Glomerular visceral epithelial cell (primary cell): ENCODE results near the gene CD300C.
A peak's percentile ranks its signal among the peaks of the same experiment; 100 is the strongest.
"Not testable (repeated sequence)": the region's sequence is repeated elsewhere in the genome, so short reads cannot be mapped to it uniquely, and the experiment has no call there.

ENCODE experiments used
- DNase-seq: peaks from one replicate; pipeline ENCODE4 v3.0.0-alpha.2; 2016; ENCODE audit errors: extremely low spot score

The CD300C gene

DNA sequence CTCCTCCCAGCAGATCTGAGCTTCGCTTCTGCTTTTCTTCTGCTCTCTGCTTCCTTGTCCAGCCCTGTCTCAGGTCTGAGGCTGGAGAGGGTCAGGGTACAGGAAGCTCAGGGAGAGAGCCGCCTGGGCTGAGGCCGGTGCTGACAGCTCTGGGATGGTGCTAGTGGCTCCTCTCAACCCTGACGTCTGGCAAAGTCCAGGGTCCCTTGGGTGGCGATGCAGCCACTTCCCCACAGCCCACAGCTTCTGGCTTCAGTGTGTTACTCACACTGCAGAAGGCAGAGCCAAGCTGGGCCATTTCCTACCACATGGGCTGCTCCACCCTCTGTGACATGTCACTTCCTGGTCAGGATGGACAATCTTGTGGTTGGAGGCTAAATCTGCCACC lies at the start of gene CD300C:
TSS of gene CD300C (minus strand) at position 273 of the 388 bp plus-strand sequence. CDS start 333 bp downstream, outside the sequence.
- no peak for DNase-seq

DNA sequence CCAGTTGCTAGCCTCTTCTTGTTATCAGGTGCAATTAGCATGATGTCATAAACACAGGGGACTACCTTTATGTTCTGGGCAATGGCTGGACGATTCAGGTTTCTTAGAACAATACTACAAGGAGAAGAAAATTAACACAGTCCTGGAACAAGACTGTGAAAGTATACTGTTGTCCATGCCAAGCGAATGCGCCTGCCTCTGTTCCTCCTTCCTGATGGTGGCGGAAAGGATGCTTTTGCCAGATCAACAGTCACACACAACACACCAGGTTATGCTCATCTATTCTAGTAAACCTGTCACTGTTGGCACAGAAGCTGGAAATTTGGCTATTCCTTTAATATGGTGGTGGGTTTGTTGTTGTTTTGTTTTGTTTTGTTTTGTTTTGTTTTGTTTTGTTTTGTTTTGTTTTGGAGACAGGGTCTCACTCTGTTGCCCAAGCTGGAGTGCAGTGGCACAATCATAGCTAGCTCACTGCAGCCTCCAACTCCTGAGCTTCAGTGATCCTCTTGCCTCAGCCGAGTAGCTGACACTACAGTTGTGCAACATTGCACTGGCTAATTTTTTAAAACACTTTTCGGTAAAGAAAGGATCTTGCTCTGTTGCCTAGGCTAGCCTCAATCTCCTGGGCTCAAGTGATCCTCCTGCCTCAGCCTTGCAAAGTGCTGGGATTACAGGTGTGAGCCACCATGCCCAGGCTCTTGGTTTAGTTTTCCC lies 49.3 kb upstream of the CD300C start:
- no peak for DNase-seq

DNA sequence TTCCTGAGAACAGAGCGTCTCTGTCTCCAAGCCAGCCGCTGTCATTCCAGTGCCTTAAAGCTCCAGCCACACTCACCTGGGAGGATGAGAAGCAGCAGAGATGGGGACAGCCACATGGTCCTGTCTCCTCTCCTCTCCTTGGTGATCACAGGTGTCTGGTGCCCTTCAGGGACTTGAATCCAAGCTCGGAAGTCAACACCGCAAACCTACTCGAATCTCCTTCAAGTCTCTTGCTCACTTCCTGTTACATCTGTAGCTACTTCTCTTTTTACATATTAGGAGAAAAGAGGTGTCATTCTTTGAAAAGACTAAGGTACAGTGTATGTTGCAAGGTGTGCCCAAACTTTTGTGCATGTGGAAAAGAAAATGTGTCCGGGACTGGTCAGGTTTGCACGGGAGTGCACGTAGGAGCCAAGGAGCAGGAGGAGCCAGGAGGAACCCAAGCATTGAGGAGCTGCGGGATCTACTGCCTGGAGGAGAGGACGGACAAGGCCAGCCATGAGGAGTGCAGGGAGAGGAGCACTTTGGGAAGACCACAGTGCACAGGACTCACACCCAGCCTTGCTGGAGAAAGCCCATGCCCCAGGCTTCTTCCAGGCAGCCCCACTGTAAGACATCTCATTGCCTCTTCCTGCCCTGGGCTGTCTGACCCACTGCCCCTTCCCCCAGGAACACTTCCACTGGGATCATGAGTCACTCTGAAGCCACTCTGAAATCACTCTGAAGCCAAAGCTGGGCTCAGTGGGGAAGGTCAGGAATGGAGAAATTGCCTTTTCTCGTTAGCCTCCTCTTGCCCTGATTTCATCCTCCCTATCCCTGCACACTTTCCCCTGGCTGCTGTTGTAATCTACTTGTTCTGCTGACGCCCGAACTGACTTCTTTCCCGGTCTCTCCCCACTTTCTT lies 46.4 kb upstream of the CD300C start, which contains the start of gene CD300LD:
TSS of gene CD300LD (minus strand) at position 197 of the 904 bp plus-strand sequence. CDS start at position 116, 81 bp downstream.
- DNase-seq = no peak

DNA sequence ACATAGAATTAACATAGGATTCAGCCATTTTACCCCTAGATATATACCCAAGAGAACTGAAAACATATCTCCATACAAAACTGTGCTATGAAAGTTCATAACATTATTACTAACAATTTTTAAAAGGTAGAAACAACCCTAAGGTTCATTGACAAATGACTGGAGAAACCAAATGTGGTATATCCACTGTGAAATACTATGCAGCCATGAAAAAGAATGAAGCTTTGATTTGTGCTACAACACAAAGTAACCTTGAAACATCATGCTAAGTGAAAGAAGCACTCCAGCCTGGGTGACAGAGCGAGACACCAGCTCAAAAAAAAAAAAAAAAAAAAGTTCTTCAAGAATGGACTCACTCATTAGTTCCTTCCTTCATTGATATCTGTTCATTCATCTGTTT lies 45.6 kb upstream of the CD300C start:
- DNase-seq = no peak

DNA sequence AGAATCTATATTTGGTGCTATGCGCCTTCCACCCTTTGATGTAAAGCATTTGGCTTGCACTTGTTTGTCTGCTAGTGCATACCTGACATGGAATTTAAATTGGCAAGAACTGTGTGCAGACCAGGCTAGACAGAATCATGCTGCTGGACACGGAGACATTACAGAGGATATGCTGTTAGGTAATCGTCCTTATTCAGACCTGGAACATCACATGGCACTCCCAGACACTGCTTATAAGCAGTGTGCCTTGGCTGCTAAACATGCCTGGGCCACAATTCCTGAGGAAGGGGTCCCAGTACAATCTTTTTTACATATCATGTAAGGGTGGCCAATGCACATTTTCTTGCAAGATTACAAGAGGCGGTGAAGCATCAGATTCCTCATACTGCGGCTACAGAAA lies 39.8 kb upstream of the CD300C start:
- no peak for DNase-seq

DNA sequence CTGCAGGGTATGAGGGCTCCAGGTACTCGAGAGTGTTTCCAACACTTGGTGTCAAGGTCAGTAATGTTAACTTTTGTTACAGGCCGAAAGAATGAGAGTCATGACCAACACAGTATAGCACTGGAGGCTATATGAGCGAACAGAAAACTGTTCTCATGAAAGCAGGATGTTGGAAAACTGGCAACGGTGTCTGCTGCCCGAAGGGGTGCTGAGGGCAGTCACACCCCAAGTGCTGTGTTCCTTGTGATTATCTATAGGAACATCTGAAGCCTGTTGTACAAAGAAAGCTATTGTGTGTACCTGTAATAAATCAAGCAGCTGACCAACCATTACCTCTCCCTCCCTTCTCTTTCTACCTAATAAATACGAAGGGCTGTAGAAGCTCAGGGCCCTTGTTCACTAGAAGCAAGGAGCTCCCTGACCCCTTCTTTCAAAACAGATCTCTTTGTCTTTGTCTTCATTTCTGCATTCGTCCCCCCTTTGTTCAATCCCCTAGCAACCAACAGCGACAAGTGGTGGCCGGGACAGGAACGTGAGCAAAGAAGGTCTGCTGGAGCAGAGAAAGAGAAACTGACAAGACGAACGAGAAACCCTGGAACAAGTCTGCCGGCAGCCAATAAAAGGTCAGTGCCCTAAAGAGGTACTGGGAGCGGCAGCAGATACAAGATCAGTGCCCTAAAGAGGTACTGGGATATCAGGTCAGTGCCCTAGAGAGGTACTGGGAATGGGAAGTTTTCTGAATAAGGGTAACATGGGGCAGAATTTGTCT lies 38.6 kb upstream of the CD300C start:
- no peak for DNase-seq

DNA sequence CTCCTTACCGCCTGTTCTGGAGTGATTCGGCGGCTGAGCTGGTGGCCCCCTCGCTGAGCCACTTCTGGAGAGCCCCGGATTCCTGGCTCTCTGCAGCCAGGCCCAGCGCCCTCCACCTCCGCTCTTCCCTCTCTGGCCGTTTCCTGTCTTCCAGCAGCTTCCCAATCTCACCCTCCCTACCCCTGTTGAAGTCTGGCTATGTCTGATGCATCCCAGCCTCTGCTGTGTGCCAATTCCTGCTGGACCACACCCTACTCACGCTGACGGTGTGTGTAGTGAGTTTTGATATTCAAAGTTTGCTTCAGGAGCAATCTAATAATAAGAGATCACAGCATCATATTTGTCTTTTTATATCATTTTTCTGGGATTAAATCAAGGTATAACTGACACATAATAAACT lies 36.7 kb upstream of the CD300C start:
- DNase-seq = no peak

DNA sequence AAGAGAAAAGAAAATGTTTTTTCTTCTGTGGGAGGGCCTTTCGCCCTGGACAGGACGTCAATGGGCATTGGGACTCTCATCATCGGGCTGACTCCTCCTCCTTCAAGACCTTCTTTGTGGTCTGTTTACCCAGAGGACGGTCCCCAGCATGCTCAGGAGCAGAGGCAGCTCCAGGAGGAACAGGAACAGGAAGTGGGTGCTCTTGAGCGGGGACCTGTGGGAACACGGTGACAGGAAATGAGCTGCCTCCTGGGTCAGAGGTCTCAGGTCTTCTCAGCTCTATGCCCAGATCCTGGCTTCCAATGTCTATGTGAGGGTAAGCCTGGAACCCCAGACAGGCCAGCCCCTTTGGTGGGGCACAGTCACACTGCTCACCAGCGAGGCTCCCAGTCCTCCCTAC lies 34.0 kb upstream of the CD300C start:
- no peak for DNase-seq

DNA sequence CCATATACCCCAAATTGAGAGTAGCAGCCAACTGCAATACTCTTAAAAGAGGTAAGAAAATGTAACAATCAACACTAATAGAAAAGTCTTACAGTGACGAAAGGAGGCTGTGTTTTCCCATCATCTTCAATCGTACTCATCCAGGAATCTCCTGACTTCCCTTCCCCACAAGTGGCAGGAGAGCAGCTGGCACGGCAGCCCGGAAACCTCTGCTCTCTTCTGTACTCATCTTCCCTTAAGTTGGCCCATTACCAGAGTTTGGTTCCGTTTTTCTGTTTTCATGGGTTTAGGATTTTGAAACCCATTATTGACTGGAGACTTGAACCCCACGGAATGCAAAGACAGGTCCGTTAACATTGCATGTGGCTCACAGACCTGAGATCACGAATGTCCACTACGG lies 33.1 kb upstream of the CD300C start:
- no peak for DNase-seq

DNA sequence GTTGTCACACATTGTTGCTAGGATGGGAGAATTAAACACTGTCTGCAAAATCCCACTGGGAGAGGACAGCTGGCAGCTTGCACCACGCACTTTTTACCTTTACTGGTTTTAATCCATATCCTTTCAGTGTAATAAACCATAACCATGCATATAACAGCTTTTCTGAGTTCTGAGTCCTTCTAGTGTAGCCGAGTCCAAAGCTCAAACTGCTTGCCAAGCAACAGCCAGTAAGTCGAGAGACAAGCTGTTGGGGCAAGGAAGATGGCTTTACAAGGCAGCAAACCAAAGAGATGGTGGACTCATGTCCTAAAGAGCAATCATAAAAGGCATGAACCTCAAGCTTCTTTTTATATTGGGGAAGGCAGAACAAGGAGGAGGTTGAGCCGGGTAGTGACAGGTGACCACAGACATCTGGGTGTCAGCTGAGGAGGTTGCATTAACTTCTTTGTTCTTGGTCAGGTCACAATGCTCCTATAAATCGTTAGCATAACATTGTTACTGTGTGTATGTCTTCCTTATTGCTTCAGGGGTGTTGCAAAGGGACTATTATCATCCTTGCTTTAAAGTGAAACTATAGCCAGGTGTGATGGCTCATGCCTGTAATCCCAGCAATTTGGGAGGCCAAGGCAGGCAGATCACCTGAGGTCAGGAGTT lies 28.7 kb upstream of the CD300C start:
- DNase-seq = no peak

DNA sequence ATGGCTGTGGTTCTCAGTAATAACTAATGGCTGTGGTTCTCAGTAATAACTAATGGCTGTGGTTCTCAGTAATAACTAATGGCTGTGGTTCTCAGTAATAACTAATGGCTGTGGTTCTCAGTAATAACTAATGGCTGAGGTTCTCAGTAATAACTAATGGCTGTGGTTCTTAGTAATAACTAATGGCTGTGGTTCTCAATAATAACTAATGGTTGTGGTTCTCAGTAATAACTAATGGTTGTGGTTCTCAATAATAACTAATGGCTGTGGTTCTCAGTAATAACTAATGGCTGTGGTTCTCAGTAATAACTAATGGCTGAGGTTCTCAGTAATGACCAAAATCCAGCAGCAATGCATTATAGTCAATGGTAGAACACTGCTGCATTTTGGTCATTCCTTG lies 27.7 kb upstream of the CD300C start:
- DNase-seq = not testable (repeated sequence)

DNA sequence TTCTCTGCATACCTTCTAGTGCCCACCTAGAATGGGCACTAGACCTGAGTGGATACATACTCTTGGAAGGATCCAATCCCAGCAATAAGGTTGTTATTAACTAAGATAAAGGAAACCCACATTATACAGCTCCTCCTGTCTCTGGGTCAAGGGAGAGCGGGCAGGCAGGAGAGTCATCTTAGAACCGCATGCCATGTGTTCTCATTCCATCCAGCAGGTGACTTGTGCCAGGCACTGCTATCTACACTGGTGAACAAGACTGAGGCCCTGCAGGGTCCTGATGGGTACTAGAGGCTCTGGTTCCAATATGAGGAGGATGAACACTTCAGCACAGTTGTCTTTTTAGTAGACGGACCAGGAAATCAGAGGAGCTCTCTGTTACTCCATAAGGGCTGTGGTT lies 27.3 kb upstream of the CD300C start:
- DNase-seq = no peak

DNA sequence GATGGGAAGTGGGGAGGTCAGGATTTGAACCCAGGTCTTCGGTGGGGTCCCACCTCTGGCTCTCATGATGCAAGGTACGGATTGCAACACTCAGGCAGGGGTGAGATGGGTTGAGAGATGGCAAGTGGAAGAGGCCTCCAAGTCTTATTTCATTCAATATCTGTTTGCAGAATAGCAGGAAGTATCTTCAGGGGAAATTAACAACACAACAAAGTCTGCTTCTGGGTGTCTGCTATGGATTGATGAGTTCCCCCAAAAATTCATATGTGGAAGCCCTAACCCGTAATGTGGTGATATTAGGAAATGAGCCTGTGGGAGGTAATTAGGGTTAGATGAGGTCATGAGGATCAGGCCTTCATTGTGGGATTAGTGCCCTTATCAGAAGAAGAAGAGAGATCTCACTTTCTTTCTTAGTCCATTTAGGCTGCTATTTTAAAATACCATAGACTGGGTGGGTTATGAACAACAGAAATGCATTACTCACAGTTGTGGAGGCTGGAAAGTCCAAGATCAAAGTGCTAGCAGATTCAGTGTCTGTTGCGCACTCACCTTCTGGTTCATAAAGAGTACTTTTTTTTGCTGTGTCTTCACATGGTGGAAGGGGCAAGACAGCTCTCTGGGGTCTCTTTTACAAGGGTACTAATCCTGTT lies 25.8 kb upstream of the CD300C start:
- no peak for DNase-seq

DNA sequence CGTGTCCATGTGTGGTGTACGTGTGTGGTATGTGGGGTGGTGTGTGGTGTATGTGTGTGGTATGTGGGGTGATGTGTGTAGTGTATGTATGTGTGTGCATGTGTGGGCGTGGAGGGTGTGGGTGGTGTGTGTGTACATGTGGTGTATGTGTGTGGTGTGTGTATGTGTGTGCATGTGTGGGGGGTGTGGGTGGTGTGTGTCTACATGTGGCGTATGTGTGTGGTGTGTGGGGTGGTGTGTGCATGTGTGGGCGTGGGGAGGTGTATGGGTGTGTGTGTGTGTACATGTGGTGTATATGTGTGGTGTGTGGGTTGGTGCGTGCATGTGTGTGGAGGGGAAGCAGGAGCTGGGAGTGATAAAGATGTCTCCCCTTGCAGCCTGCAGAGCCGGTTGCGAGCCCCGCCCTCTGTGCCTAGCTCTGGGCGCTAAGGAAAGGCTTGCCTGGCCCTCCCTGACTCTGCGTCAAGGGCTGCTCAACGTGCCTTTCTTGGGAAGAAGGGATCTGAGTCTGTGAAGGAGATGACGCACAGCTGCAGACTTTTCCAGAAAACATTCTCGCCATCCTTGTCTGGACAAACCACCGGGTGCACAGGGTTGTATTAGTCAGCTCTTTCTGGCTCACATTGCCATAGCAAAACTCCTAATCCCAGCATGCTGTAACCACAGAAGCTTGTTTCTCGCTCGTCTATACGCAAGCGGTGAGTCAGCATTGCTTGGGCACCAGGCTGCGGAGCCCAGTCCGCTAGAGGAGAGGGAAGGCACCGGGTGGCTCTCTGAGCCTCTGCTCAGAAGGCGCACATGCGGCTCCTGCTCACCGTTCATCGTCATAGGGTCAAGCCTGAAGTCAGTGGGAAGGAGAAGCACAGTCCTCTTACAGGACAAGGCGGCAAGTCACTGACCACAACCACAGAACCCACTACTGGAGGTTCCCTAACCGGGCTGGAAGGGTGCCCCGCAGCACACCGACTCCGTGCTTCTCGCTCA lies 23.4 kb upstream of the CD300C start:
- peak; percentile 97 for DNase-seq

DNA sequence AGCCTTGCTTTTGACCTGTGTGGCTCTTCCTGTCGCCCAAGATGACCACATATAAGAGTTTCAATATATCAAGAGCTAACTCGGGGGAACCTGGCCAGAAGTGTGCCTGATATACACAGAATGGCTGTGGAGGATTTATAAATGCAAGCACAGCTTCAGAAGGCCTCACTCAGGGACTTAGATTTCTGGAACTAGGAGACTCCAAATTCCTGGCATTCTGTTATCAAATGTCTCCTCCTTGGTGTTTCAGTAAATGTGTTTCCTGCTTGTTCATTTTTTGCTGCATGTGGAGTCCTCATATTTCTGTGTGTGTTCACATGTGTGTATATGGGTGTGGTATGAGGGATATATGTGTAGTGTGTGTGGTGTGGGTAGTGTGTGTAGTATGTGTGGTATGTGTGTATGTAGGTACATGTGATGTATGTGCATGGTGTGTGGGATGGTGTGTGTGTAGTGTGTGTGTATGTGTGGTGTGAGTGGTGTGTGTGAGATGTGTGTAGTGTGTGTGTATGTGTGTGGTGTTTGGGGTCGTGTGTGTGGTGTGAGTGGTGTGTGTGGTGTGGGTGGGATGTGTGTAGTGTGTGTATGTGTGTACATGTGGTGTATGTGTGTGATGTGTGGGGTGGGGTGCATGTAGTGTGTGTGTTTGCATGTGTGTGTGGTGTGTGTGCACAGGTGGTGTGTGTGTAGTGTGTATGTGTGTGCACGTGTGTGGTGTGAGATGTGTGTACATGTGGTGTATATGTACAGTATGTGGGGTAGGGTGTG lies 22.4 kb upstream of the CD300C start:
- DNase-seq = no peak

DNA sequence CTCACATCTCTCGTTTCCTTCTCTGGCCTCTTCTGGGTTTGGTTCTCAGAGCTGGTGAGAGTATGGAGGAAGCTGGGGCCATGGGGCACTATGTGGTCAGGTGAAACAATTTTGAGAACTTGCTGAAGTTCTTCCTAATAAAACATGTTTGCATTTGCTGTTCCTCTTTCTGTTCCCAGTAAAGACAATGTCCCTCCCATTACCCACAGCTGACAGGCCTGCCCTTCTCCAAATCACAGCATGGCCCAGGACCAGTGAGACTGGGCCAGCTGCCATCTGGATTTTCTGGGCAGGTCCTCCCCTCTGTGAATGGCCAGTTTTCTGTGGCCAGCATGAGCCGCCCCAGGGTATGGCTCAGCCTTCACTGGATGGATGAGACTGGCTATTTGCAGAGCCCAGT lies 21.5 kb upstream of the CD300C start, which contains the start of gene CD300H:
TSS of gene CD300H (minus strand) at position 113 of the 400 bp plus-strand sequence.
- DNase-seq = no peak

DNA sequence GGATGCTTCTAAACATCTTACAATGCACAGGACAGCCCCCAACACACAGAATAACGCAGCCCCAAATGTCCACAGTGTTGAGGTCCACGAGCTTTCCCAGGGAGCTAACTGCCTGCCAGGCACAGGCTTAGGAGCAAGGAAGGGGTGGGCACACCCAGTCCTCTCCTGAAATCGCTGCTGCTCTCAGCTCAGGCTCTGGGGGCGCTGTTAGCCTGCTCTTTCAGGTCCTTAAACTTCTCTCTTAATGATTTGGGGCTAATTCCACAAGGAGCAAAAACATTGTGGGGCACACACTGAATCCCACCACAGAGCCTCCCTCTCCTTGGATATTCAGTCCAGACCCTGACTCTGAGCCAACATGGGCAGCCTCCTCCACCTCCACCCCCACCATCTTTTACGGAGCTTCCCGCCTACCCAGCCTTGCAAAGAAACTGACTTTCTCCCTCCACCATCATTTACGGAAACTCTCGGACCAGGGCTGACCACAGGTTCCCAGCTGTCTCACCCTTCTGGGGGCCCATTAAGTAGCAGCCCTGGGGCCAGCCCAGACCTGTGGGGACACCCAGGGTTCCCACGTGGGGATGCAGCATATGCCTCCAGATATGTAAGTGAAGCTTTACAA lies 20.3 kb upstream of the CD300C start:
- DNase-seq = peak; percentile 41

DNA sequence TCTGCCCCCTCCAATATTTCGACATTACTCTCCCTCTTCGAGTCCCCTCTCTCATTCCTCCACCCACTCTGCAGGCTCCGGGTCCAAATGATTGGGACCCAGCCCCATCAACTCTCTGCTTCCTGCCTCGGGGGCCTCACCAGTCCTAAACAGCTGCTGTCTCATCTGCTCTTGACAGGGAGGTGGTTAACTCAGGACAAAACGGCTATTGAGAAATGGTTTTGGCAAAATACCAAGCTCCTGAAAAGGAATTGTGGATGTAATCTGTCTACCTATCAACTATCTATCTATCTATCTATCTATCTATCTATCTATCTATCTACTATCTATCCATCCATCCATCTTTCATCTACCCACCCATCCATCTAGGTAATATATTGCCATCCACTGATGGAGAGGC lies 19.2 kb upstream of the CD300C start:
- DNase-seq = no peak

DNA sequence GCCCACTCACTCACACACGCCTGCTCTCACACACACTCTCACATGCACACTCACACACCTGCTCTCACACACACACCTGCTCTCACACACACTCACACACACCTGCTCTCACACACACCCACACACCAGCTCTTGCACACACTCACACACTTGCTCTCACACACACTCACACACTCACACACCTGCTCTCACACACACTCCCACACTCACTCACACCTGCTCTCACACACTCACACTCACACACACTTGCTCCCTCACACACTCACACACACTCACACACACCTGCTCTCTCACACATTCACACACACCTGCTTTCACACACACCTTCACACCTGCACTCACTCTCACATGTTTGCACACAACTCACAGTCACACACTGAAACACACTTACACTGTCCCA lies 17.4 kb upstream of the CD300C start:
- no peak for DNase-seq
